ENCODE measurements around the gene PDXP.
"Not testable (repeated sequence)": the region's sequence is repeated elsewhere in the genome, so short reads cannot be mapped to it uniquely, and the experiment has no call there.

Gene PDXP

GRCh38 chr22:37675930-37676735, 17.6 kb downstream of the PDXP start:
- no peak for DNase-seq

DNA sequence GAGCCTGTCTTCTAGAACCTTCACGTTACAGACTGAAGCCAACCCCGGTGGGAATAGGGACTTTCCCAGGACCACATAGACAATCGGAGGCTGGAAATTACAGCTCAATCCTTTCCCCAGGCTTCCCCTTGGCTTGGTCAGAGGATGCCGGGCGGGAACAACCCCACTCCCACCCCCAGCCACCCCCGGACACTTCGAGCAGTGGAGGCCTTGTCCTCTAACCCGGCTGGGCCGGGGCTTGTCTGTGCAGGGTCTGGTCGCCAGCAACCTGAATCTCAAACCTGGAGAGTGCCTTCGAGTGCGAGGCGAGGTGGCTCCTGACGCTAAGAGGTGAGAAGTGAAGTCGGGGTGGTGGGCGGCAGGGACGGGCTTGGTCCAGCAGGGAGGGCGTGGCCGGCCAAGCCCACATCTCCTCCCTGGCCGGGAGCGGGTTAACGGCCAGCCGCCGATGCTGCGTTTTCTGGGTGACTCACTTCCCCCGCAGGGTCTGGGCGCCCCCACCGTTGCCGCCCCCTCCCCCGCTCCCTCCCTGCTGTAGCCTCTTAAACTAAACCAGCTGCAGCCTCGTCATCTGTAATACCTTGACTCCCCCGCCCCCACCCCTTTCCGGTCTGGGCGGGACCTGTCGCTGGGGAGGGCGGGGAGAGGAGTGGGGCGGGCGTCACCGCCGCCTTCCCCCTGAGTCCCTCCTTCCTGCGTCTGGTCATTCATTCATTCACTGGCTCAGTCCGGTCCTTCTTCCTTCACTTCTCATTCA, 18.4 kb downstream of the PDXP start:
- DNase-seq, result peak; percentile 40

DNA sequence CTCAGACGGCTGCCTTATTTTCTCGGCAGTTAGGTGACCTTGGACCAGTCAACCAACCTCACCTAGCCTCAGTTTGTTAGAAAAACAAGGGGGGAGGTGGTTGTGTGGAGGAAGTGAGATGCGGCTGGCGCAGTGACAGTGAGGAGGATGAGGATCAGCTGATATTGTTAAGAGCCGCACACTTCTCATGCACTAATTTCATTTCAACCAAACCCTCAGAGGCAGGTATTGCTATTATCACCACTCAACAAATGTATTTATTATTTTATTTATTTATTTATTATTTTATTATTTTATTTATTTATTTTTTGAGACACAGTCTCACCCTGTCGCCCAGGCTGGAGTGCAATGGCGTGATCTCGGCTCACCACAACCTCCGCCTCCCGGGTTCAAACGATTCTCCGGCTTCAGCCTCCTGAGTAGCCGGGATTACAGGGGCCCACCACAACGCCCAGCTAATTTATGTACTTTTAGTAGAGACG, 19.0 kb downstream of the PDXP start:
- no peak for DNase-seq

GRCh38 chr22:37678372-37678771, 19.8 kb downstream of the PDXP start:
- no peak for DNase-seq

GRCh38 chr22:37679670-37680069, 21.1 kb downstream of the PDXP start:
- no peak for DNase-seq

- DNase-seq, result no peak
Observed at GRCh38 chr22:37680191-37680851, 21.8 kb downstream of the PDXP start.

- no peak for DNase-seq
Observed at GRCh38 chr22:37681001-37681424, 22.5 kb downstream of the PDXP start.

DNA sequence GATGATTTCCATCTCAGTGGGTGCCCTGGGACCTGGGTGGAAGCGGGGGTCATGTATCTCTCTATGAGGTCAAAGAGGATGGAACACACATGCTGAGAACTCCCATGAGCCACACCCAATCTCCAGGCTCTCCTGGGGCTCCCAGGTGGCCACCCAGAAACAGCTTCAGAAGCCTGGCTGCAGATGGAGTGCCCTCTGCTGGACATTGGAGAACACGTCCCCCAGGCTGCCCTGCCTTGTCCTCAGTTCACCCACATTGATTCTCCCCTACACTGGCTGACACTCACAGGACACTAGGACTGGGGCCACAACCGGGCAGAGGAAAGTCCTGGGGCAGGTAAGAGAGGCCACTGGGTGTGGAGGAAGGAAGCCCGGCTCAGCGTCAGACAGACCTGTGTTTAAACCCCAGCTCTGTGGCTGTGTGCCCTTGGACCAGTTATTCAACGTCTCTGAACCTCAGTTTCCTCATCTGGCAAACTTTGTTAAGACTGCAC, 23.1 kb downstream of the PDXP start:
- DNase-seq, result peak; percentile 67

GRCh38 chr22:37684803-37685615, 26.5 kb downstream of the PDXP start:
- no peak for DNase-seq

GRCh38 chr22:37686002-37686982, 27.8 kb downstream of the PDXP start, which contains the start of gene NOL12:
TSS of gene NOL12 (plus strand) at chr22:37686343. CDS start at chr22:37686393, 50 bp downstream.
- peak; percentile 99 for DNase-seq

DNA sequence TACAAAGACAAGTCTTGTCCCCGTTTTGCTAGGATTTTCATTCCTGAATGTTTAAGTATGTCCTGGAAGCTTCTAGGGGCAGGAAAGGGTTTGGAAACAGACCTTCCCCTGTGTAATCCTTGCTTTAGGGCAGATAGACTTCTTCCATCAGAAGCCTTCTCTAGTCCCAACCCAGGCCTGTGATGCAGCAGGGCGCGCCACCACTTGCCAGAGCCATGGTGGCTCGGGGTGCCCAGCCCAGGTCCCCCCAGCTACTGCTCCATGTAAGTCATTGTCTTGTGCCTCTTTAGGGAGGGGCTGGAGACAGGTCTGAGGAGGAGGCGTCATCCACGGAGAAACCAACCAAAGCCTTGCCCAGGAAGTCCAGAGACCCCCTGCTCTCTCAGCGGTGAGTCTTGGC, 31.9 kb downstream of the PDXP start:
- DNase-seq, result no peak

DNA sequence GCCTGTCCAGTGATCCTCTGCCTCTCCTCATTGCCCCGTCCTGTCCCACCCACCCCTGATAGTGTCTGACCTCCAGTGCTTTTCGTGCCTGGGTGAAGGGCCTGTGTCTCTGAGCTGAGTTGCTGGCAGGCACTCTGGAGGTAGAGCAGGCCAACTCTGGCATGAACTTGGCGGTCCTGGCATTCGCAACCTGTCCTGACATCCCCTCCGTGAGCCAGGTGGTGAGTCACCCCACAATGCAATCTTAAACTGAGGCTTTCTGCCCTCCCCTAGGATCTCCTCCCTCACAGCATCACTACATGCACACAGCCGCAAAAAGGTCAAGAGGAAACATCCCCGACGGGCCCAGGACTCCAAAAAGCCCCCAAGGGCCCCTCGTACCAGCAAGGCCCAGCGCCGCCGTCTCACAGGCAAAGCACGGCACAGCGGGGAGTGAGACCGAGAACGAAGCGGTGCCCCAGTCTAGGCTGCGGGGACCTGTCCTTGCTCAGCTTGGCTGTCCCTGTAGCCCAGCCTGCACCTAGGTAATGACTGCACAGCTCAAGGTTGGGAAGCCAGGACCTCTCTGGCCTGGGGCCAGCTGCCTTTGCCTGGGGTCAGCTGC, 32.5 kb downstream of the PDXP start:
- no peak for DNase-seq

GRCh38 chr22:37692627-37693285, 34.2 kb downstream of the PDXP start:
- DNase-seq, result no peak

DNA sequence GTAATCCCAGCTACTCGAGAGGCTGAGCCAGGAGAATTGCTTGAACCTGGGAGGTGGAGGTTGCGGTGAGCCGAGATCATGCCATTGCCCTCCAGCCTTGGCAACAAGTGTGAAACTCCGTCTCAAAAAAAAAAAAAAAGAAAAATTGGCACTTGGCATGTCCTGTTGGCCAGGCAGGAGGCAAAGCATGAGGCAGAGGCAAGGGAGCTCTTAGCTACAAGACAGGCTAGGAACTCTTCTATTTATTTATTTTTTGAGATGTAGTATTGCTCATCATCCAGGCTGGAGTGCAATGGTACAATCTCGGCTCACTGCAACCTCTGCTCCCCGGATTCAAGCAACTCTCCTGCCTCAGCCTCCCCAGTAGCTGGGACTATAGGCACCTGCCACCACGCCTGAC, 35.6 kb downstream of the PDXP start:
- not testable (repeated sequence) for DNase-seq

DNA sequence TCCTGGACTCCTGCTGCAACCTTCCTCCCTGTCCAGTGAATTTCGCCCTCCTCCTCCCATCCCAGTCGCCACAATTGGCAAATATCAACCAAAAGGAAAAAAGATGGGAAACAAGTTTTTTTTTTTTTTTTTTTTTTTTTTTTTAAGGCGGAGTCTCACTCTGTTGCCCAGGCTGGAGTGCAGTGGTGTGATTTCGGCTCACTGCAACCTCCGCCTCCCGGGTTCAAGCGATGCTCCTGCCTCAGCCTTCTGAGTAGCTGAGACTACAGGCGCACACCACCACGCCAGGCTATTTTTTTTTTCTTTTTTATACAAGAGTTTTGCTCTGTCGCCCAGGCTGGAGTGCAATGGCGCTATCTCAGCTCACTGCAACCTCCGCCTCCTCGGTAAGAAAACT, 37.7 kb downstream of the PDXP start:
- DNase-seq, result not testable (repeated sequence)

GRCh38 chr22:37696657-37697537, 38.4 kb downstream of the PDXP start, which contains the start of gene TRIOBP:
TSS of gene TRIOBP (plus strand) at chr22:37697048. CDS start at chr22:37701366, 4,318 bp downstream.
- peak; percentile 95 for DNase-seq

DNA sequence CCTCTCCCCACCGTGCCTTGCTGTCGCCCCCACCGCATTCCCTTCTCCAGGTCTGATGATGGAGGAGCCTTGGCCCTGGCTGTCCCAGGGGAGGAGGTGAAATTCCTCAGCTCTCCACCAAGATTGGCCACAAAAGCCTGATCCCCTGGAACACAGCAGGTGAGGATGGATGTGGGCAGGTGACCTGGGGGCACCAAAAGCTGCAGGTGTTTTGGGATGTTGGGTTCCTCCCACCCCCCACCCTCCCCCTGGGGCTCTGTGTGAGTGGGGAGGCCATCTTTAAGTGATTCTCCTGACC, 39.0 kb downstream of the PDXP start:
- no peak for DNase-seq

- no peak for DNase-seq
Observed at GRCh38 chr22:37701141-37701786, 42.7 kb downstream of the PDXP start.

Measured in retina (tissue), 1 donor.